Measurements from ENCODE around the gene KCNJ18. TPM values are rescaled to one million over a fixed set of nuclear protein-coding genes. Genes with fewer than 3 reads are reported as not detected.
A peak's percentile ranks its signal among the peaks of the same experiment; 100 is the strongest.
"Not testable (repeated sequence)": the region's sequence is repeated elsewhere in the genome, so short reads cannot be mapped to it uniquely, and the experiment has no call there.

KCNJ18 gene
- total and polyA plus RNA-seq, 2 of the 13 experiments (the other 11 are each of a cell fraction or from before 2014, with no cell fraction given), result not detected

- intact Hi-C loops (cut with micrococcal nuclease; ENCODE audit: unreplicated experiment); H3K4me3 ChIP-seq (replicated peaks in 1 of 3; ENCODE audit: insufficient read depth in 1 of 3, low read depth in 2 of 3, low read length in 3 of 3); POLR2A ChIA-PET; in situ Hi-C loops (cut with HindIII; ENCODE audit: extremely low pct_ligation_motif_present, low pct_unique_long_range_greater_than_20kb); BruUV-seq (replicated peaks); H3K36me3 ChIP-seq (replicated peaks in 1 of 2; ENCODE audit: control insufficient read depth in 1 of 2, insufficient read depth in 2 of 2, low read length in 2 of 2); H3K79me2 ChIP-seq (ENCODE audit: insufficient read depth, low read length); ATAC-seq; H3K4me2 ChIP-seq (ENCODE audit: low read depth, low read length); DNase-seq (ENCODE audit: low spot score); H2AFZ ChIP-seq (ENCODE audit: low read length); H3K4me1 ChIP-seq (ENCODE audit: insufficient read depth, low read length); H4K20me1 ChIP-seq (ENCODE audit: insufficient read depth, low read length); H3K9me3 ChIP-seq (ENCODE audit: low read length); H3K27ac ChIP-seq (ENCODE audit: extremely low read length, insufficient read depth, low read length); CTCF ChIA-PET (ENCODE audit: low intra/inter-chr PET ratio, low total read pairs); FAIRE-seq; H3K9ac ChIP-seq (ENCODE audit: insufficient read depth, low read depth, low read length): not testable (repeated sequence)
- H3K27me3 ChIP-seq (ENCODE audit: control insufficient read depth in 1 of 2, insufficient read depth in 2 of 2, low read length in 2 of 2), result peaks cover 4 to 20% of the 10 kb centered on the region in 2 experiments; a peak in 3 of 5 replicates
- WGBS (ENCODE audit: low lambda C conversion rate), result 29% methylated on average over 5 of the region's 33 CpGs
Observed at GRCh38 chr17:21684384-21684783, 7.9 kb upstream of the KCNJ18 start.

DNA sequence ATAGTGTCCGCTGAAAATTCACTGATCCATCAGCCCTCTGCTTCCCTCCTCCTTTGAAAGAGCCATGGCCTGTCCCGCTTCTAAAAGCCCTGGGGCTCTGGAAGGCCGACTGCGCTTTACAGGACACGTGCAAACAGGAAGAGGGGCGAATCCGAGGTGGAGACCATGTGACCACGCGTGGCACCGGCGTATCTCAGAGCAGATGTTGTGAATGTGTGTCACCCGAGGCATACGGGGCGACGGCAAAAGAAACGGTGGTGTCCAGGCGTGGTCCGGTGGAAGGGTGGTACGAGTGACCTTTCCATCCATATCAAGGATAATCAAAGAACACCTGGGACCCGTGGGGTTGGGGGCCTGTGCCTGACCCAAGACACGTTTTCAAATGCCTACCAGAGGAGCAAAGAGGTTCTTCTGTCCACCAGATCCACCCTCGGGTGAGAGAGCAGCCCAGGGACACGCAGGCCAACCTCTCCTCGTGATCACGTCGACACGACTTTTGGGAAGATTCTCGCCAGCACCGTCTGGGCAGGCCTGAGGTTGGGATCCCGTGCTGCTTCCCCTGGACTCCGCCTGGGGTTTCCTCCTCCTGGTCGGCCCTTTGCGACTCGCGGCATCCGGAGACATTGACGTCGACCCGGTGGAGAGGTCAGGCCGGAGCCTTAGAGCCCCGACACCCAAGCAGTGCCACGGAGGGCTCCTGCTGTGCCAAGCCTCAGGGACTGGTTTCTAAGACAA is 7.1 kb upstream of the KCNJ18 start:
- H3K79me2 ChIP-seq (ENCODE audit: insufficient read depth, low read length); POLR2A ChIA-PET; in situ Hi-C loops (cut with HindIII; ENCODE audit: extremely low pct_ligation_motif_present, low pct_unique_long_range_greater_than_20kb); H4K20me1 ChIP-seq (ENCODE audit: insufficient read depth, low read length); BruUV-seq (replicated peaks); H3K4me2 ChIP-seq (ENCODE audit: low read depth, low read length); H3K9ac ChIP-seq (ENCODE audit: insufficient read depth, low read depth, low read length); DNase-seq (ENCODE audit: low spot score); H3K4me1 ChIP-seq (ENCODE audit: insufficient read depth, low read length); CTCF ChIA-PET (ENCODE audit: low intra/inter-chr PET ratio, low total read pairs); FAIRE-seq; intact Hi-C loops (cut with micrococcal nuclease; ENCODE audit: unreplicated experiment); H2AFZ ChIP-seq (ENCODE audit: low read length); H3K27ac ChIP-seq (ENCODE audit: extremely low read length, insufficient read depth, low read length); H3K9me3 ChIP-seq (ENCODE audit: low read length); H3K4me3 ChIP-seq (replicated peaks in 1 of 3; ENCODE audit: insufficient read depth in 1 of 3, low read depth in 2 of 3, low read length in 3 of 3); H3K36me3 ChIP-seq (replicated peaks in 1 of 2; ENCODE audit: control insufficient read depth in 1 of 2, insufficient read depth in 2 of 2, low read length in 2 of 2); ATAC-seq: not testable (repeated sequence)
- peaks cover 4 to 20% of the 10 kb centered on the region in 2 experiments; a peak in 2 of 5 replicates for H3K27me3 ChIP-seq (ENCODE audit: control insufficient read depth in 1 of 2, insufficient read depth in 2 of 2, low read length in 2 of 2)
- TF ChIP-seq, protein P1, sequence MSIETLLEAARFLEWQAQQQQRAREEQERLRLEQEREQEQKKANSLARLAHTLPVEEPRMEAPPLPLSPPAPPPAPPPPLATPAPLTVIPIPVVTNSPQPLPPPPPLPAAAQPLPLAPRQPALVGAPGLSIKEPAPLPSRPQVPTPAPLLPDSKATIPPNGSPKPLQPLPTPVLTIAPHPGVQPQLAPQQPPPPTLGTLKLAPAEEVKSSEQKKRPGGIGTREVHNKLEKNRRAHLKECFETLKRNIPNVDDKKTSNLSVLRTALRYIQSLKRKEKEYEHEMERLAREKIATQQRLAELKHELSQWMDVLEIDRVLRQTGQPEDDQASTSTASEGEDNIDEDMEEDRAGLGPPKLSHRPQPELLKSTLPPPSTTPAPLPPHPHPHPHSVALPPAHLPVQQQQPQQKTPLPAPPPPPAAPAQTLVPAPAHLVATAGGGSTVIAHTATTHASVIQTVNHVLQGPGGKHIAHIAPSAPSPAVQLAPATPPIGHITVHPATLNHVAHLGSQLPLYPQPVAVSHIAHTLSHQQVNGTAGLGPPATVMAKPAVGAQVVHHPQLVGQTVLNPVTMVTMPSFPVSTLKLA (IDR thresholded peaks at IDR 0.05), result peak; percentile 33; the same call in 1 of the 2 replicates
- WGBS (ENCODE audit: low lambda C conversion rate), result 49% methylated on average over 38 of the region's 42 CpGs

Measured in HepG2 (cell line).